Fibroblast of villous mesenchyme (primary cell): ENCODE results near the gene ATP1B4. TPM values are rescaled to one million over a fixed set of nuclear protein-coding genes. Genes with fewer than 3 reads are reported as not detected.

Experiments used
- DNase-seq: peaks from one replicate; pipeline ENCODE4 v3.0.0-alpha.2; 2010; ENCODE audit warnings: low read depth
- H3K4me3 ChIP-seq: 2 replicates; pipeline ENCODE4 v1.5.1; 2011; ENCODE audit warnings: low read depth, mild to moderate bottlenecking, low read length
- total RNA-seq: library from RNA; depleted of rRNA; stranded (reverse); fragments of >200 nt; gene quantifications from 2 replicates; pipeline ENCODE4 v1.2.3, GENCODE V29; 2012
- TF ChIP-seq, protein P1 (sequence below): IDR thresholded peaks from 2 replicates; pipeline ENCODE4 v1.5.1; 2012; ENCODE audit warnings: low read depth, mild to moderate bottlenecking, low read length; ENCODE audit not compliant: insufficient read depth

ATP1B4 gene
- total RNA-seq, 1 donor, result not detected

DNA sequence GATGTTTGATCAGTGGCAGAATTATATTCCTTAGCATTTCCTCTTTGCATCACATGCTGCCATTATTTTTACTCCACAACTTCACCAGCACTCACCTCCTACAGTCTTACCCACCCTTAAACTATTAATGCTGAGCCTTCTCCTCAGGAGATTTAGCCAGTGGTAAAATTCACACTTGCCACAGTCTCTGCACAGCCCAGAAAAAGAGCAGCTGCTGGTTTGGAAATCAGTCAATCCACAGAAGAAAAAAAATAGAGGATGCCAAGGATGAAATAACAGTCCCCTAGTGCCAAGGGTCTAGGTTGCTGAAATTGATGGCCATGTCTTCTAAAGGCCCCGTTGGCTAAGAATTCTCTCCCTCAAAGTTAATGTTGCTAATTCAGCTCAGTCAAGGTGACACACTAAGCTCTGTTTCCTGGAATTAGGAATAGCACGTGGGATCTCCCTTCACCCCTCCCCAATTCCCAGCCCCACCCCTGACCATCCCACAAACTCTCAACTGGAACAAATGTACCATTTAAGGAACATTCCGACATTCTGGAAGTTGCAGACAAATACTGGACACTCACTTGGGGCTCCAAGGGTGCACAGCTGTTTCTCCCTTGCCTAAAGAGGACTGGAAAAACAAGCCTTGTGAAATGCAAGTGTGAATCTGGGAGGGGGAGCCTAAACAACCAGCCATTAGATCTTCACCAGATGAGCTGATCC is 5.7 kb downstream of the ATP1B4 start:
- no peak for DNase-seq
- no peak overlapping the region for H3K4me3 ChIP-seq
- TF ChIP-seq, protein P1, sequence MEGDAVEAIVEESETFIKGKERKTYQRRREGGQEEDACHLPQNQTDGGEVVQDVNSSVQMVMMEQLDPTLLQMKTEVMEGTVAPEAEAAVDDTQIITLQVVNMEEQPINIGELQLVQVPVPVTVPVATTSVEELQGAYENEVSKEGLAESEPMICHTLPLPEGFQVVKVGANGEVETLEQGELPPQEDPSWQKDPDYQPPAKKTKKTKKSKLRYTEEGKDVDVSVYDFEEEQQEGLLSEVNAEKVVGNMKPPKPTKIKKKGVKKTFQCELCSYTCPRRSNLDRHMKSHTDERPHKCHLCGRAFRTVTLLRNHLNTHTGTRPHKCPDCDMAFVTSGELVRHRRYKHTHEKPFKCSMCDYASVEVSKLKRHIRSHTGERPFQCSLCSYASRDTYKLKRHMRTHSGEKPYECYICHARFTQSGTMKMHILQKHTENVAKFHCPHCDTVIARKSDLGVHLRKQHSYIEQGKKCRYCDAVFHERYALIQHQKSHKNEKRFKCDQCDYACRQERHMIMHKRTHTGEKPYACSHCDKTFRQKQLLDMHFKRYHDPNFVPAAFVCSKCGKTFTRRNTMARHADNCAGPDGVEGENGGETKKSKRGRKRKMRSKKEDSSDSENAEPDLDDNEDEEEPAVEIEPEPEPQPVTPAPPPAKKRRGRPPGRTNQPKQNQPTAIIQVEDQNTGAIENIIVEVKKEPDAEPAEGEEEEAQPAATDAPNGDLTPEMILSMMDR, result no peak

DNA sequence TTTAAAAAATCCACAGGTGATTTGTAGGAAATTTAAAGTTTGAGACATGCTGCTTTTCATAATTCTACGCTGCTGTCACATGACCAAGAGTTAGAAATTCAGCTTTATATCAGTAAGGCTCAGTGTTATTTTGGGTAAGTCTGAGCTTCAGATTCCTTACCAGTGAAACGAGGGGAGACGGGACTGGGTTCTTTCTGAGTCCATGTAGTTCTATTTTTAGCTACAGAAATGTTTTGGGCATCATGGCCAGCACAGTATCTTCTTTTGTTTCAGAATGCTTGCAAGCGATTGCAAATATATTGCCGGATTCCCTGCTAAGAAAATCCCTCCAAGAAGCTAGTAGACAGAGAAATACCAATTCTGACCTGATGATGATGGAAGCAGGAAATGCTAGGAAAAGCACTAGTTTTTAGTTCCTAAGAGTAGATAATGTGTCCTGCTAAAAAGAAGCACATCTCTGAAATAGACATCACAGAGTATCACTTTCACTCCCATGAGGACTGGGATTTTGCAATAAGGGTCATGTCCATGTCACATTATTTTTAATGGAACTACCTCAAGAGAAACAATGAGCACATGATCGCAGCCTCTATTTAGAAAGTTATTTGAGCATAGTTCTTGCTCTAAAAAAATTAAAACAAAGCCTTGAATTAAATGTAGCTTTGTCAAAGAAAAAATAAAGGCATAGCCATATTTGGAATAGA is 10.9 kb downstream of the ATP1B4 start:
- TF ChIP-seq, protein P1, result no peak

DNA sequence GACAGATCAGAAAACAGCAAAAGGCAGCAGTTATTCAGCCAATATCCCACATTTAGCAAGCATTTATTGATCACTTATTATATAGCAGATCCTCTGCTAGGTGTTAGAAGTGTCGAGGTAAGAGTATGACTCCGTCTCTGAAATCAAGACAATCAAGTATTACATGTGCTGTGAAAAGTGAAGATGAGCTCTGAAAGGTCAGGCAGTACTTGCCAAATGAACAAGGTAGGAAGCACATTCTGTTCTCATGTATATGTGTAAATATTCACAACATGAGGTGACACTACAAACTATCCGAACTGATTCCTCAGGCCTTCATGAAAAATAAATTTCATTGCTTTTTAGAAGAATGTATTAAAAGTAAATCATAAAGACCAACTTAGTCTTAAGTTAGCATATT is 15.3 kb downstream of the ATP1B4 start:
- no peak overlapping the region for H3K4me3 ChIP-seq
- no peak for DNase-seq
- TF ChIP-seq, protein P1, result no peak

More for the DNA sequence above, 10.9 kb downstream of the ATP1B4 start:
- peak; percentile 10 for DNase-seq
- no peak overlapping the region for H3K4me3 ChIP-seq

DNA sequence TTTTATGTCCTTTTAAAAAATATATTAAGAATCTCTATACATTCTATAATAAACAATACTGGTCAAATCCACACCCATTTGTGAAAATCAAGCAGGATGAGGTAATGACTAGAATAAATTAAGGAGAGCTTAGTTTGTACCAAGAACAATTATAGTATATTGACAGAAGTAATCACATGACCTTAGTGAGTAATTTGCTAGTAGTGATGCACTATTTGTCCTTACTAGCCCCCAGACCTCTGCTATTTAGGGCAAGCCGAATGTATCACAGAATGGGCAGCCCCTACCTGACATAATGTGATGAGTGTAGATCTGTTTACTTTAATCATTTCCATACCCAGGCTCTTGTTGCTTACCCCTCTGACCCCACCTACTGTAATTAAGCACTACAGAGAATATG is 15.8 kb downstream of the ATP1B4 start:
- TF ChIP-seq, protein P1, result no peak
- DNase-seq, result no peak
- no peak overlapping the region for H3K4me3 ChIP-seq

DNA sequence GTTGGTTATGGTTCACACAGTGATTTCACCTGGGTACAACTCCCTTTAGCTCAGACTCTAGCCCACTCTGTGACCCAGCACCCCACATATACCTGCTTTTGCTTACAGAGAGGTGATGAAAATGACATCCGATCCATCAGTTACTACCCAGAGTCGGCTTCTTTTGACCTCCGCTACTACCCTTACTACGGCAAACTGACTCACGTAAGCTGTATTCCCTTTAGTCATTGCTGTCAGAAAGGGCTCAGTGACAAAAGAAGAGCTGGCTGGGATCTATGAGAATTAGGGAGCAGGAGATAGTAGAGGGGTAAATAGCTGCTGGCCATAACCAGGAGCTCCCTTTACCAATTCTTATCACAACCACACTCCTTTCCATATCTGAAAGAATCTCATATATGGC is 16.7 kb downstream of the ATP1B4 start:
- TF ChIP-seq, protein P1, result no peak
- no peak for DNase-seq

DNA sequence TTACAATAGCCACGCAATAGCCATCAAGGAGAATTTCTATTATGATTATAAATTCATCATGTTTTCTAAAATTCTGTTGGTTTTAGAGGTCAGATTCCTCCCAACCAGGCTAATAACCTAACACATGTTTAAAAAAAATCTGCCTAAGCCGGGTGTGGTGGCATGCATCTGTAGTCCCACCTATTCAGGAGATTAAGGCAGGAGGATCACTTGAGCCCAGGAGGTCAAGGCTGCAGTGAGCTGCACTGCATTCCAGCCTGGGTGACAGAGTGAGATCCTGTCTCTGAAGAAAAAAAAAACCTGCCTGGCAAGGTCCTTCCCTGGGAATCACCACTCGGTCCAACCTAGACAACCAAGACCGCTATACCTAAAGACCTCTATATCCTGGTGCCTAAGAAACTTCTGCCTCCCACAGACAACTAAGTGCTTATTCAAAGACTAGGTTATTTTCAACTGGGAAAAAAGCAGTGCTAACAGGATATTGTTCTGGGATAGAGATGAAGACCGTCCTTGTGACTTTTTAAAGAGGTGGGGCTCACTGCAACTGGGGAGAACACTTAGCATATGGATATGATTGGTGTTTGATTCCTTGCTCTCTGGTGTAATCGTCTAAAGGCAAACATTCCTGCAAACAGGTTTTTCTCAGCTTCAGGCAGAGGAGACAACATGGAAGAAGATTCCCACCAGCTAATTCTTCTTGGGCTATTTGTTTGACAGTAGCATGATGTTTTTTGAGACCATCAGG is 18.2 kb downstream of the ATP1B4 start:
- no peak overlapping the region for H3K4me3 ChIP-seq
- DNase-seq, result no peak
- TF ChIP-seq, protein P1, result no peak

More for the DNA sequence above, 16.7 kb downstream of the ATP1B4 start:
- H3K4me3 ChIP-seq, result no peak overlapping the region
